ENCODE results near the gene JUN.

JUN gene

DNA sequence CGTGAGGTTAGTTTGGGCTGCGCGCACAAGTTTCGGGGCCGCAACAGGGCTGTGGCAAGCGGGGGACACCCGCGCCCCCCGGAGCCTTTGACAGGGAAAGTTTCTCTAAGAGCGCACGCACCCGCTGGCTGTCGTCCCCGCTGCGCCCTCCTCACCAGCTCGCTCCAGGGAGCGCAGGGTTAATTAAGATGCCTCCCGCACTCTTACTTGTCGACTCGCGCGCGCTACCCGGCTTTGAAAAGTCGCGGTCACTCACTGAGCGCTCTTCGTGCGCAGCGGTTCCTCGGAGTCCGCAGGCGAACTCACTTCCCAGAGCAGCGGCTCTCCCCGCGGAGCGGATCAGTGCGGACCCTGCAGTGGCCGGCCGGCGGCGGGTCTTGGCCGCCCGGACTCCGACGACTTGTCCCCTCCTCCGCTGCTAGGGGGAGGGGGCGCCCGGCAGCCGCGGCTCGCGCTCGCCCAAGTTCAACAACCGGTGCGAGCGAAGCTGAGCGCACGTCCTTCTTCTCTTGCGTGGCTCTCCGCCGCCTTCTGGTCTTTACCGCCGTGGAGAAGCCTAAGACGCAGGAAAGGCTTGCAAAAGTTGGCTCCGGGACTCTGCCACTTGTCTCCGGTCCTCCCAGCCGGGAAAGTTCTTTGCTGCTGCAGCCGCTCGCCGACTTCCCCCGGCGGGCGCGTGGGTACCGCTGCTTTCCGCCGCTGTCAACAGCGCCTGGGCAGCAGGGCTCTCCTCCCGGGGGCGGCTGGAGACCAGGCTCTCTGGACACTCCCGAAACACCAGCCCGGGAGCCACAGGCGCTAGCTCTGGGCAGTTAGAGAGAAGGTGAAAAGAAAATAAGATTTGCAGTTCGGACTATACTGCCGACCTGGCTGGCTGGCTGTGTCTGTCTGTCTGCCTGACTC is 506 bp downstream of the JUN start:
- peak; percentile 8 to 20 for DNase-seq (ENCODE audit: low read depth in 2 of 2)

DNA sequence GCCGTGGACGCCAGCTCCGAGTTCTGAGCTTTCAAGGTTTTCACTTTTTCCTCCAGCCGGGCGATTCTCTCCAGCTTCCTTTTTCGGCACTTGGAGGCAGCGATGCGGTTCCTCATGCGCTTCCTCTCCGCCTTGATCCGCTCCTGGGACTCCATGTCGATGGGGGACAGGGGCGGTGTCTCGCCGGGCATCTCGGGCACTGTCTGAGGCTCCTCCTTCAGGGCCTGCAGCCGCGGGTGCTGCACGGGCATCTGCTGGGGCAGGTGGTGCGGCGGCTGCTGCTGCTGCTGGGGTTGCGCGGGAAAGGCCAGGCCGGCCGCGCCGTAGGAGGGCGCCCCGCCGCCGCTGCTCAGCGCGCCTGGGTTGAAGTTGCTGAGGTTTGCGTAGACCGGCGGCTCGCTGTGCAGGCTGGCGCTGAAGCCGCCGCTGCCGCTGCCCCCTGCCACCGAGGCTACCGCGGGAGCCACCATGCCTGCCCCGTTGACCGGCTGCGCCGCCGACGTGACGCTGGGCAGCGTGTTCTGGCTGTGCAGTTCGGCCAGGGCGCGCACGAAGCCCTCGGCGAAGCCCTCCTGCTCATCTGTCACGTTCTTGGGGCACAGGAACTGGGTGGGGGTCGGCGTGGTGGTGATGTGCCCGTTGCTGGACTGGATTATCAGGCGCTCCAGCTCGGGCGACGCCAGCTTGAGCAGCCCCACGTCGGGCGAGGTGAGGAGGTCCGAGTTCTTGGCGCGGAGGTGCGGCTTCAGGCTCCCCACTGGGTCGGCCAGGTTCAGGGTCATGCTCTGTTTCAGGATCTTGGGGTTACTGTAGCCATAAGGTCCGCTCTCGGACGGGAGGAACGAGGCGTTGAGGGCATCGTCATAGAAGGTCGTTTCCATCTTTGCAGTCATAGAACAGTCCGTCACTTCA is 1.4 kb downstream of the JUN start:
- peak; percentile 6 to 23 for DNase-seq (ENCODE audit: low read depth in 2 of 2)

DNA sequence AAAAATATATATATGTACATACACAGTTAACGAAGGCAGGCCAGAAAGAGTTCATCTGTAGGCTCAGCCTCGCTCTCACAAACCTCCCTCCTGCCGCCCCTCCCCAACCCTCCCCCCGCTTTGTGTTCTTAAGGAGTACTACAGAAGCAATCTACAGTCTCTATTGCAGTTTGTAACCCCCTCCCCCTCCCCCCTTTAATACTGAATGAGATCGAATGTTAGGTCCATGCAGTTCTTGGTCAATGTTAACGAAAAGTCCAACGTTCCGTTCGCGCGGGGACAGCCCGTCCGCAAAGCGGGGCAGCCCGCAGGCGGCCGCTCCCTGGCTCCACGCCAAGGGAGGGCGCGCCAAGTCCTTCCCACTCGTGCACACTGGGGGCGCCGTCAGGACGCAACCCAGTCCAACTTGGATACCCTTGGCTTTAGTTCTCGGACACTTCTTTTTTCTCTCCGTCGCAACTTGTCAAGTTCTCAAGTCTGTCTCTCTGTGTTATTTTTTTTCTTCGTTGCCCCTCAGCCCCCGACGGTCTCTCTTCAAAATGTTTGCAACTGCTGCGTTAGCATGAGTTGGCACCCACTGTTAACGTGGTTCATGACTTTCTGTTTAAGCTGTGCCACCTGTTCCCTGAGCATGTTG is 2.2 kb downstream of the JUN start:
- peak; percentile 1 to 4 for DNase-seq (ENCODE audit: low read depth in 2 of 2)

DNA sequence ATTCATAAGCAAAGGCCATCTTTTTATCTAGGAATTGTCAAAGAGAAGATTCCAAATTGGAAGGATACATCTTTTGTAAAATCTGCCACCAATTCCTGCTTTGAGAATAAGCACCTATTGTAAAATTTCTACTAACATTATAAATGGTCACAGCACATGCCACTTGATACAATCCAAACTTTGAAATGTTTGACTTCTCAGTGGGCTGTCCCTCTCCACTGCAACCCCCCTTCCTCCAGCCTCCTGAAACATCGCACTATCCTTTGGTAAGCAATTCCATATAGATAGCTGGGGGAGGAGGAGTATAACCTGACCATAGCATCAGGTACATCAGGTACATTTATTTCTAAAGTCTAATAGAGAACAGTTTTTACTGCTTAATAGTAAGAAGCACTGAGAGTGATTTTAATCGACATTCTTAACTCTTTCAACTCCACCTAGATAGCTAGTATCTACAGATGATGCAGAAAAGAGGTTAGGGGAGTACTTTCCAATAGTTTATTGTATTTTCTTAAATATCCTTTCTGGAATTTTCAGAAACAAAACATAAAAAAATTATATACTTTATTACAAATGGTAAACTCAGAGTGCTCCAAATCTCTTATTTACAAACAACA is 2.9 kb downstream of the JUN start:
- DNase-seq (ENCODE audit: low read depth in 2 of 2): peak in 1 of 2 donors; percentile 7

DNA sequence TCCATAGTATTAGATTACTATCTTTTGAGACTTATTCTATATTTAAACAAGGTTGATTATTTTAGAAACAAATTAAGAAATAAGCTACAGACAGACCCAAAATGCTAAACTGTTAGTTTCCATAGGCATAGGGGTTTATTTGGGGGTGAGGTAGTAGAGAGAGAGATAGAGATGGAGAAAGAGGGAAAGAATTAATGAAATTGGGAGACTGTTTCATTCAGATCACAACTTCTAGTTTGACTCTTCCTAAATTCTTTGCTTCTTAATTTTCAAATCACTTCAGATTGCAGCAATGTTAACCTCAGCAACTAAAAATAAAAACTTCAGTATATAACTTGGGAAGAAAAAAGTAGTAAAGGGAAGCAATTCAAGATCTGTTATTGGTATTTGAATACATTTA is 3.4 kb downstream of the JUN start:
- no peak for DNase-seq (ENCODE audit: low read depth in 2 of 2)

DNA sequence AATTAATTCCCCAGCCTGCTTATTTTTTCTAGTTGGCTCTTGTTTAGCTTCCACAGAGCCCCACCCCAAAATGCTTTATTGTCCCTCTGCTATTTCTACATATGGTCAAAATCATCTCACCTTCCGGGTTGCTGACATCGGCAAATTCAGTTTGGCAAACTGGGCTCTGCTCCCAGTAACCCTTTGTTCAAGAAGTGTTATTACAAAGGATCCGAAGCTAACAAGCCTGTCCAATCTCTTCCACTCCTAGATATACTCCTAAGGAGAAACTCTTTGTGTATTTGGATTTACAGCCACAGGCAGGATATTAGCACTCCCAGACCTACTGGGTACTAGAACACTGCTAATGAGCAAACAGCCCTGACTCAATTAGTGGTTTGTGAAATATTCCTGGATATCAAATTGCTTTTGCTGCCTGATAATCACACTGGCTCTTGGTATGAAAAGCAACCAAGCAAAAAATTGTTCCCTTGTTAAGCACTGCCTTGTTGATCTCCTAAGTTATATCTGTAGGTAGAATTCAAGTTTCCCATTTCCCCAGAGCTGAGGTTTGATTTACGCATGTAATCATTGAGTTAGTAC is 4.0 kb downstream of the JUN start:
- no peak for DNase-seq (ENCODE audit: low read depth in 2 of 2)

DNA sequence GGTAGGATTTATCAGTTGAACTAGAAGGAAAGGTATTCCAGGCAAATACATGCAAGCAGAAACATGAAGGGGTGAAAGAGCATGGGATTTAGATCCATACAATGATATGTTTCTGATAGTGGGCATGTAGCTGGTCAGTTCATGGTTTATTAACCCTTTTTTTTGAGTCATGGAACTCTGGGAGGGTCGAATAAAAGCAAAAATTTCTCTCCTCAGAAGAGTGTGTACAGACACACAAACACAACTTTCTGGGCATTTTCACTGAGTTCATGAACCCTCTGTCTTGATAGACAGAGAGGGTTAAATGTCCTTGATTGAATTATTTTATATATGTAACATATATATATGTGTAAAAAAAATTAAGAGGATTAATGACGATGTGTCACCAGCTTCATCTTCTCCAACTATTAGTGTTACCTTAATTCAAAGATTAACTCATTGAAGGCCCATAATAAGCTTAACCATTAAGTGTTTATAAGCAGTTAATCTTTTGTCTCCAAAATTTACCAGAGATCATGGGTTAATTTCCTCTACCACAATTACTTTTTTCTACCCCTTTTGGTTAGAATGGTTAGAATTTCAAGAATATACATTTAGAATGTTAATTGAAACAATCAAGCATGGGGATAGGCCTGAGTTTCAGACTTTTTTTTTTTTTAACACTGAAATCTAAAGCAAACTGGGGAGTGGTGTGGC is 4.6 kb downstream of the JUN start:
- DNase-seq (ENCODE audit: low read depth in 2 of 2): no peak

DNA sequence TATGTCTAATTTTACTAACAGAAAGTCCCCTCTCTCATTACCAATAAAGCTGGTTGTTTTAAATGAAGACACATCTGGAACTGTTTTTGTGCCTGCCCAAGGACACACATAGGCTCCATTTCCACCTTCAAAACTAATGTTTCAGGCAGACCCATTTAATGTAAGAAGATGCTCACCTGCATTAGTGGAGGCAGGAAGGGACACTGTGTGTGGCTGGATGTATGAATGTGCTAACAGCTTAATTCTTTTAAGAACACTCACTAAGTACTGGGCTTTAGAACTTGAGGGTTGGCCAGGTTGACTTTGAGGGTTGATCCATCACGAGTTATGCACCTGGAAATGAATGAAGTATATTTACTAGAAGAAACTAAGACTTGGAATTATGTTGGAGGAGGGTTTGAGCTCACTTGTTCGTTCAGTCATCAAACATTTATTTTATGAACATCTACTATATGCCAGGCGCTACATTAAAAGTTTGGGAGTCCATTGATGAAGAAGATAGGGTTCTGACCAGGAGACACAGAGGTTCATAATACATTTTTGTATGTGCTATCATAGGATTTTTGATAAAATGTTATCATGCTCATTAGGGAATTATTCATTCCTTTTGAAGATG is 5.4 kb downstream of the JUN start:
- DNase-seq (ENCODE audit: low read depth in 2 of 2): no peak

DNA sequence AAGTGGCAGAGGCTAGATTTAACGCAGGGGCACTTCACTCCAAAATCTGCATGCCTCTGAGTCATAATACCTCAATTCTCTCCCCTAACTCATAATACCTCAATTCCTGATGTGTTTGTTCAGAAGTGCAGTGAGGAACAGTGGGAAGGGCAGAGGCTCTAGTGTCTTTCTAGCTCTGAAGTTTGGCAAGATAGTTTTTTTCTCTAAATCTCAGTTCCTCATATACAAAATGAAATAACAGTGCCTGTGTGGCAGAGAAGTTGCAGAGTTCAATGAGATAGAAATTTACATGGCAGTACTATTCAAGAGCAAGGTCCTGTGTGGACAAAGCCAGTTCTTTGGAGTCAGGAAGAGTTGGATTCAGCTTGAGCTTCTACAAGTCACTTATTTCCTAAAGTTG is 9.8 kb downstream of the JUN start:
- no peak for DNase-seq (ENCODE audit: low read depth in 2 of 2)

DNA sequence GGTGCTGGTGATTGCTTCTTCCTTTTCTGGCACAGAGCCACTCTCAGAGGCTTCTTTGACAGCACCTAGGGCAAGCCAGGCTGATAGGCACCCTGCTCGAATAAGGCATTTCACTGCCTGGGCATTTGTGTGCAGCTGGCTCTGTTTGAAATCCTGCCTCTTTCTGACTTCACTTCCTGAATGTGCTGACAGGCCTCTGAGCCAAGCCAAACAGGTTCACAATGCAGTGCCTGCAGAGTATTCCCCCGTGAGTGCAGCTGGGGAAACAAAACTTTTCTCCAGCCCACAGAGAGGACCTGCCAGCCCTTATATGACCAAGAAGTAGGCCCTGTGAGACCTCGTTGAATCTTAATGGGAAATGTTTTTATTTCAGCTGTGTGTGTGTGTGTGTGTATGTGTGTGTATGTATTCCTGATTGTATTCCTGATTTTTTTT is 10.4 kb downstream of the JUN start:
- no peak for DNase-seq (ENCODE audit: low read depth in 2 of 2)

DNA sequence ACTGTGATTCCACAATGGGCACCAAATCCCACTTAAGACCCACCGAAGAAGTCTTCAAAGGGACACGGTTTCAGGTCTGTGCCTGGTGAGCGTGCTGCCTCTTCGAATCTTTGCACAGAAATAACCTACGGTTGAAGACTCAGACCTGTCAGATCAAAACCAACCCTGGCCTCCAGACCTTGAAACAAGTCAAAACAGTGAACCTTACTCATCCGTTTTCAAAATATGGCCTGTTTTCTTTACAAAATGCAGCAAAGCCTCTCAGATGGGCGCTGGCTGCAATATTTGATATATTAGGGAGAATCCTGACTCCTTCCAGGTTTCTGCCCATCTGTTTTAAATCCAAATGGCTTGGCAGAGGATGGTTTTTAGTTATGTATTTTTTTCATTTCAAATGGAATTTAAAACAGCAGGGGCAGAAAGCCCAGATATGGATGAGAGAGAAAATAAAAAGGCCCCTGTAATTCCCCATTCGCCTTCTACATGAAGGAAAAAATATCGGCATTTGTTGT is 14.0 kb downstream of the JUN start:
- no peak for DNase-seq (ENCODE audit: low read depth in 2 of 2)

DNA sequence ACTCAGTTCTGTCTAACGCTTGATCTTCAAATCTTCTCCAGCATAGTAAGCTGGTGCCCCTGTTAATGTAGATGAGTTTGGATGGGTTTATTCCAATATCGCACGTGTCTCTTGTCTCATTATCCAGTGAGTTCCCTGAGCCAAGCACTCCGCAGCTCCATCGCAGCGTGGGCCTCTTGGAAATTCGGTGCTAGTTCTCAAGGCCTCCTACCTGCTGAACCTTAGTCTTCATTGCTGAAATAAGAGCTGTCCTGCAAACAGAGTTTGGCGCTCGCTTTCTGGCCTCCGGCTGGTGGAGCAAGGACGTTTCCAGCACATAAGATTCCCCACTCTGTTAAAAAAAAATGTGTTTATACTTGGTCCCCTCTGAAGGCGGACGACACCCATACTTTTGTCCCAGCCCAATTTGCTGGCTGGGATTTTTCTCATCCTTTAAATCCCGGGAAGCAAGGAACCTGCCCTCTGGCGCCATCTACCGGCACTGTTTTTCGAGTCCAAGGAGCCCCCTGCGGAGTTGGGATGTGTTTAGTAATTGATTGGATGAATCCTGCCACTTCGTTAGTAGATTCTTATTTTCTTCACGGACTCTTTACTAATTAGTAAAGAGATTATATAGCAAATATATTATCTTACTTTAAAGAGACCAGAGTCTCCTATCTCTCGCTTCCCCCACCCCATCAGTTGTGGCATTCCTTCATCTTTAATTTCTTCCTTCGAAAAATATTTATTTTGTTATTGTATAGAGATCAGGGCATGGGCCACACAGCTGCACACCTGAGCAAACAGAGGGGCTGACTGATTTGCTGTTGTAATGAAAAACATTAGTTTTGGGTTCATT is 14.7 kb downstream of the JUN start:
- DNase-seq (ENCODE audit: low read depth in 2 of 2): no peak

DNA sequence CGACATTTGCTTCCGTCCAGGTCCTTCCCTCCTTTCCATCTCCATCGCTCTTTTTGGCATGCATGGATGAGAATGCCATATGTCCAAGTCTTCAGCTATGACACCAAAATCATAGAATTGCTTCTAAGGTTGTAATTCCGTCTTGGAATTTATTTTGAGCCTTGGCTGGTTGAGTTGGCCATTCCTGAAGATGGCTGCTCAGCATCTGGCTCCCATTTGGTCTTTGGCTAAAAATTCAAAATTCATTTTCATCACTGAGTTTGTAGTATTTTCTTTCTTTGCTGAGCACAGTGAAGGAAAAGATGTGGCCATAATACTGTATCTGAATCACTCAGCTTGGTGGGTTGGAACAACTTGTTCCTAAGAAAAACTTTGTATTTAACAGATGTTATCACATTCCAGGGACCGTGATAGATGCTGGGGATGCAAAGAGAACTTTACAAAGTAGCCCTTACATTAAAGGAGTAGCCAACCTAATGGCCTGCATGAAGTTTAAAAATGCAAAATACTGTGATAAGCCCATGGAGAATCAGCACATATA is 15.6 kb downstream of the JUN start:
- DNase-seq (ENCODE audit: low read depth in 2 of 2): no peak

DNA sequence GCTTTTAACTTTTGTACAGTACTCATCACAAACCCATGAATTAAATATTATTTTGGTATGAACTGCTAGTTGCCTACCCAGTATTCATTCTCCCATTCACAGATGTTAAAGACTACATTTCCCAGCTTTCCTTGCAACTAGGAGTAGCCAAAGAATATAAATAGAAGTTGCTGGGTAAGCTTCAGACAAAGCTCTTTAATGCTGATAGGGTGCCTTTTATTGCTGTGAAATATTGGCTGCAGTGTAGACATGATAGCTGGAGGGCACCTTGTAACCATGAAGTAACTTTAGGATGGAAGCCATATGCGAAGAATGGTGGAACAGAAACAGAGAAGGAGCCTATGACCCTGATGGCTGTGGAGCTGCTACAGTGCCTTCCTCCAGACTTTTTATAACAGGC is 16.7 kb downstream of the JUN start:
- DNase-seq (ENCODE audit: low read depth in 2 of 2): no peak

DNA sequence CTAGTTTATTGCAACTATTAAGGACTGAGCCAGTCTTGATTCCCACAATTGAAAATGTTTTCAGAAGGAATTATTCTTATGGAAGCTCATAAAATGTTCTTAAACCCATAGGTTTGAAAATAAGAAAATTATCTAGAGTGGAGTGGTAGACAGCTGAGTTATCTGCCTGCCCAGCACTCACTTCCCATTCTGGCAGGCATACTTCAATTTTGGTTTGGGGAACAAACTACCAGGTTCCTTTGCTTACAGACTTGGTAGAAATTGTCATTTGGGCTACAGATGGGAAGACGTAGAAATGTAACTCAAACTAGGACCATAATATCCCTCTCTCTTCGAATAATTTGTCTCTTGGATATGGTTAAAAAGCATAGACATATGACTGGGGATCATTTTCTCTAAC is 18.4 kb downstream of the JUN start:
- DNase-seq (ENCODE audit: low read depth in 2 of 2): no peak

DNA sequence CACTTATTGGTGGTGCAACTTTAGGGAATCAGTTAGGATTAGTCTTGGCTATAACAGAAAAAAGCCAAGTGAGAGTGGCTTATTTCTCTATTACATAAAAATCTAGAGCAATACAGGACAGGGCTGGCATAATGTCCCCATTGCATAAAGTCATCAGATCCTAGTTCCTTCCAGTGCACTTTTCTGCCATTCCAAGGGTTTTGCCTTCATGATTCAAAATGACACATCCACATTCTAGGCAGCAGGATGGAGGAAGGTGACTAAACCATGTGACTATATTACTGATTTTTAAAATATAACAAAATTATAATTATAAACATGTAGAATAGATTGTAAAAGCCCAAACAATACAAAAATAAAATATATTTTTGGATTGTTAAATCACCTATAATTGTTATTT is 18.8 kb downstream of the JUN start:
- no peak for DNase-seq (ENCODE audit: low read depth in 2 of 2)

DNA sequence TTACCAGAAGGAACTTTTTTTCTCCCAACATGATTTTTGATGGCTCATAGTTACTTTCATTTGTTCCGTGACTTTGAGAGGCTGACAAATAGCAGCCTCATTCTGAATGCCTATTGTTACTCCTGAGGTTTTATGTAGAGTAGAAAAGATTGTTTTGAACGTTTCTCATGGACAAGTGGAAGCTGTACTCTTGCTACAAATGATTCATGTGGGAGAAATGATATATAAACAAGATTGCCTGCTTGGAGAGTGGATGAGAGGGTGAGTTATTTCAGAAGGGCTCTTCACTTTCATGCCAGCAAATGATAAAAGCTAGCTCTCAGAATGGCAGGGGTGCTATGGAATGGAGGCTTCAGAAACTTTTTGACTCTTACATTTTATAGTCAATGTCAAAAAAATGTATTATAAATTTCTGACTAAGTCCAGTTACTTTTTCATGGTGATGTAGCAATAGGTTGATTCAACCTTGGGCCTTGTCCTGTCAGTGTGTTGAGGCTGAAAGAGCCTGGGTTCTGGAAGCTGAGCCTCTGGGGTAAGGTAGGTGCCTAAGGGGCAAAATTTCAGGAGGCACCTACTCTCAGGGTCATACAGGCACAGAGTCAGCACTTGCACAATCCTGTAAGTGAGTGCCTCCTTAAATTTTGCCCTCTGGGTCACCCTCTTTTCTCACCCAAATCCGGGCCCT is 19.4 kb downstream of the JUN start:
- DNase-seq (ENCODE audit: low read depth in 2 of 2): no peak

DNA sequence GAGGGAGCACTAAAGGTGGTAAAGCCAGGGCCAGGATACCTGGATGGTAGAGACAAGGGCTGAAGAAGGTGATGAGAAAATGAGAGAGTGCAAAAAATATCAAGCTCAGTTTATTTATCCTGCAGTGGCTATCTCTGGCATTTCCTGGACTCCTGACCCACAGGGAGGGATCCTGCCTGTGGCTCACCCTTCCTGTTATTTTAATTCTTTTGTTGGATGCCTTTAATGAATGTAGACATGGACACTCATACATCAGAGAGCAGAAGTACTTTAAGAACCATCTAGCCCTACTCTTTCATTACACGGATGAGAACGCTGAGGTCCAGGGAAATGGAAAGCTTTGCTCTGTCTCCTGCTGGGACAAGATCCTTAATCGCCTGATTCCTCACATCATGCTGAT is 20.6 kb downstream of the JUN start:
- no peak for DNase-seq (ENCODE audit: low read depth in 2 of 2)

Data from stimulated activated CD4-positive, alpha-beta T cell treated with anti-CD3 and anti-CD28 coated beads, Interleukin-1b, Interleukin-23, amount 100 ng/mL, for 1 hour (primary cell).